WI38 (cell line): ENCODE results near the gene DALRD3.
A peak's percentile ranks its signal among the peaks of the same experiment; 100 is the strongest.

Experiments
- H3K4me3 ChIP-seq: 2 replicates; pipeline ENCODE4 v1.5.1; 2011; ENCODE audit warnings: low read depth, mild to moderate bottlenecking, control low read depth, low read length
- TF ChIP-seq, protein P1 (sequence below): IDR thresholded peaks from 2 replicates; pipeline ENCODE4 v1.5.1; 2012; ENCODE audit warnings: low read depth, mild to moderate bottlenecking, control low read depth, low read length

The DALRD3 gene, protein sequence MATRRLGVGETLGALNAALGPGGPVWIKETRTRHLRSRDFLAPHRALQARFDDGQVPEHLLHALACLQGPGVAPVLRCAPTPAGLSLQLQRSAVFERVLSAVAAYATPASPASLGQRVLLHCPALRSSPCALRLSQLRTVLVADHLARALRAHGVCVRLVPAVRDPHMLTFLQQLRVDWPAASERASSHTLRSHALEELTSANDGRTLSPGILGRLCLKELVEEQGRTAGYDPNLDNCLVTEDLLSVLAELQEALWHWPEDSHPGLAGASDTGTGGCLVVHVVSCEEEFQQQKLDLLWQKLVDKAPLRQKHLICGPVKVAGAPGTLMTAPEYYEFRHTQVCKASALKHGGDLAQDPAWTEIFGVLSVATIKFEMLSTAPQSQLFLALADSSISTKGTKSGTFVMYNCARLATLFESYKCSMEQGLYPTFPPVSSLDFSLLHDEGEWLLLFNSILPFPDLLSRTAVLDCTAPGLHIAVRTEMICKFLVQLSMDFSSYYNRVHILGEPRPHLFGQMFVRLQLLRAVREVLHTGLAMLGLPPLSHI

DNA sequence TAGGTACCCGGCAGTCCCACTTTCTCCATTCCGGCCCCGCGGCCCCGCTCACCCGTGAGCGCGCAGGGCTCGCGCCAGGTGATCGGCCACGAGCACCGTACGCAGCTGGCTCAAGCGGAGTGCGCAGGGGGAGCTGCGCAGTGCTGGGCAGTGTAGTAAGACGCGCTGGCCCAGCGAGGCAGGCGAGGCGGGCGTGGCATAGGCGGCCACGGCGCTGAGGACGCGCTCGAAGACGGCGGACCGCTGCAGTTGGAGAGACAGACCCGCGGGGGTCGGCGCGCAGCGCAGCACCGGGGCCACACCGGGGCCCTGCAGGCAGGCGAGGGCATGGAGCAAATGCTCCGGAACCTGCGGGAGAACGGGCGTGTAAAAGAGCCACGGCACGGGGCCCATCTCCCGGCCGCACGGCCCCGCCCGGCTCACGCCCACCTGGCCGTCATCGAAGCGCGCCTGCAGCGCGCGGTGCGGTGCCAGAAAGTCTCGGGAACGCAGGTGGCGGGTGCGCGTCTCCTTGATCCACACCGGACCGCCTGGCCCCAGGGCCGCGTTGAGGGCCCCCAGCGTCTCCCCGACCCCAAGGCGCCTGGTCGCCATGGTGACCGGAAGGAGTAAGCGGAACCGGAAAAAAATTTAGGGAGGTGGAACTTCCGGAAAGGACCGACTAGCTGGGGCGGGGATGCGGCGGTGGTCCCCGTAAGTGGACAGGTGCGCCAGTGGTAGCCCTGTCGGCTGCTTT is at the start of gene DALRD3:
DALRD3 (minus strand) TSS at position 610 of the 736 bp plus-strand sequence; CDS start at position 594, 16 bp downstream.
- TF ChIP-seq, protein P1, sequence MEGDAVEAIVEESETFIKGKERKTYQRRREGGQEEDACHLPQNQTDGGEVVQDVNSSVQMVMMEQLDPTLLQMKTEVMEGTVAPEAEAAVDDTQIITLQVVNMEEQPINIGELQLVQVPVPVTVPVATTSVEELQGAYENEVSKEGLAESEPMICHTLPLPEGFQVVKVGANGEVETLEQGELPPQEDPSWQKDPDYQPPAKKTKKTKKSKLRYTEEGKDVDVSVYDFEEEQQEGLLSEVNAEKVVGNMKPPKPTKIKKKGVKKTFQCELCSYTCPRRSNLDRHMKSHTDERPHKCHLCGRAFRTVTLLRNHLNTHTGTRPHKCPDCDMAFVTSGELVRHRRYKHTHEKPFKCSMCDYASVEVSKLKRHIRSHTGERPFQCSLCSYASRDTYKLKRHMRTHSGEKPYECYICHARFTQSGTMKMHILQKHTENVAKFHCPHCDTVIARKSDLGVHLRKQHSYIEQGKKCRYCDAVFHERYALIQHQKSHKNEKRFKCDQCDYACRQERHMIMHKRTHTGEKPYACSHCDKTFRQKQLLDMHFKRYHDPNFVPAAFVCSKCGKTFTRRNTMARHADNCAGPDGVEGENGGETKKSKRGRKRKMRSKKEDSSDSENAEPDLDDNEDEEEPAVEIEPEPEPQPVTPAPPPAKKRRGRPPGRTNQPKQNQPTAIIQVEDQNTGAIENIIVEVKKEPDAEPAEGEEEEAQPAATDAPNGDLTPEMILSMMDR, result no peak

DNA sequence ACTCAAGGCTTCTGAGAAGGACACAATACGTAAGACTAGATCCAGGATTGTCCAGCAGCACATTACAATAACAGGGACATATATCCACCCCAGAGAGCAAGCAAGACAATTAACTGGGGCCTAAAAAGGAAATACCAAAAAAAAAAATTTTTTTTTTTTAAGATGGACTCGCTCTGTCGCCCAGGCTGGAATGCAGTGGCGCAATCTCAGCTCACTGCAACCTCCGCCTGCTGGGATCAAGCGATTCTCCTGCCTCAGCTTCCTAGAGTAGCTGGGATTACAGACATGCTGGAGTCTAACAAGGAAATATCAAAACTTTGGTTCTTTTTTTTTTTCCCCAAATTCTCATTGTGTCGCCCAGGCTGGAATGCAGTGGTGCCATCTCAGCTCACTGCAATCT is 39.6 kb upstream of the DALRD3 start:
- no peak overlapping the region for H3K4me3 ChIP-seq
- TF ChIP-seq, protein P1, result no peak

More for the DNA sequence above, at the start of gene DALRD3:
- peak within 1 kb of the TSS; percentile 80 for H3K4me3 ChIP-seq

DNA sequence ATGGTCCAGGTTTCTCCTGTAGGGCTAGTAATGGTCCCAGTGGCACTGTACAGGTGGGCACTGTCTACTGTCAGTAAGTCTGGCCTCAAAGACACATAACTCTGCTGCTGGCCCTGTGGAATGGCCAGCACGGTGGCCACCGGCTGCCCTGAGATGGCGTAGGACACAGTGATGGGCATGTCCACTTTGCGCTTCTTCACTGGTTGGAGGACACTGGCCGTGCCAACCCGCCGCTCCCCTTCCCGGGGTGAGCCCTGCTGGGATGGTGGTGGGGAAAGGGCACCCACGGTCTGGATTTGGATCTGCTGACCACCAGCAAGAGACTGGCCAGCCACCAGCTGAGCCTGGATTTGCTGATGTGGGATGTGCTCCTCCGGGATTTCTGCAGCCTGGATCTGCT is 38.9 kb upstream of the DALRD3 start:
- TF ChIP-seq, protein P1, result no peak
- no peak overlapping the region for H3K4me3 ChIP-seq

DNA sequence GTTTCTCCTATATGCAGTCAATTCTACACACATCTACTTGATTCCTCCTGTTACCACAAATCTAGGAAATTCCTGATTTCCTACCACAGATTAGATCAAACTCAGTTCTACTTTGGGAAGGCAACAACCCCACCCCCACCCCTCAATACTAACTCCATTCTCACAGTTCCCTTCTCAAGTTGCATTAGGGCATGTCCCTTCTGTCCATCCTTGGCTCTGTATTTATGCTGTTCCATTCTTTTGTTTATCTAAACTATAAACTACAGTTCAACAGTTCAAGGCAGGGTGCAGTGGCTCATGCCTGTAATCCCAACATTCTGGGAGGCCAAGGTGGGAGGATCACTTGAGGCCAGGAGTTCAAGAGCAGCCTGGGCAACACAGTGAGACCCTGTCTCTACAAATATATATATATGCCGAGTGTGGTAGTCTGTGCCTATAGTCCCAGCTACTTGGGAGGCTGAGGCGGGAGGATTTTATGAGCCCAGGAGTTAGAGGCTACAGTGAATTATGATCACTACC is 36.0 kb upstream of the DALRD3 start:
- TF ChIP-seq, protein P1, result no peak
- no peak overlapping the region for H3K4me3 ChIP-seq

DNA sequence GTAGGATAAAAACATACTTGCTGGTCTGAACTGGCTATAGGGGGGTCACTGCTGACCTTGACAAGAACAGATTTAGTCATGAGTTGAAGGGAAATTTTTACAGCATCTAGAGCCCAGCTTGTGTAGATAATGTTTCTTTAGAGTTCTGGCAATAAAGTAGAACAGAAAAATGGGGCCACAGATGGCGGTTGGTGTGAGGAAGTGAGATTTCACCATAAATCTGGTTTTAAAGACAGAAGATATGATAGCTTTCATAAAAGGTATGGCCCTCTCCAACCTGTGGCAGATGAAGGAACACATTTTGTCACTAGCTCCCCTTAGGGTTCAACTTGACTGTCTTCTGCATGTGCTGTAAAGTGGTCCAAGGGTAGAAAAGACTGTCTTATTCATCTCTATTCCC is 35.2 kb upstream of the DALRD3 start:
- no peak overlapping the region for H3K4me3 ChIP-seq
- TF ChIP-seq, protein P1, result no peak

DNA sequence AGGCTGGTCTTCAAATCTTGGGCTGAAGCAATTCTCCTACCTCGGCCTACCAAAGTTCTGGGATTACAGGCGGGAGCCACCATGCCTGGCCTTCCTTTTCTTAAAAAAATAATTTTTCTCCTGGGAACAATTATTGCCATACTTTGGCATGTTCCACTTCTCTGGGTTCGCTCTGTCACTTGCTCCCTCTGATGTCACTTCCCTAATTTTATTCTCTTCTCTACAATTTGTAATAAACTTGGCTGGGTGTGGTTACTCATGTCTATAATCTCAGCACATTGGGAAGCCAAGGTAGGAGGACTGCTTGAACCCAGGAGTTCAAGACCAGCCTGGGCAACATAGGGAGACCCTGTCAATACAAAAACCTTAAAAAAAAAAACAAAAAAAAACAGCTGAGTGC is 16.9 kb upstream of the DALRD3 start:
- TF ChIP-seq, protein P1, result no peak

DNA sequence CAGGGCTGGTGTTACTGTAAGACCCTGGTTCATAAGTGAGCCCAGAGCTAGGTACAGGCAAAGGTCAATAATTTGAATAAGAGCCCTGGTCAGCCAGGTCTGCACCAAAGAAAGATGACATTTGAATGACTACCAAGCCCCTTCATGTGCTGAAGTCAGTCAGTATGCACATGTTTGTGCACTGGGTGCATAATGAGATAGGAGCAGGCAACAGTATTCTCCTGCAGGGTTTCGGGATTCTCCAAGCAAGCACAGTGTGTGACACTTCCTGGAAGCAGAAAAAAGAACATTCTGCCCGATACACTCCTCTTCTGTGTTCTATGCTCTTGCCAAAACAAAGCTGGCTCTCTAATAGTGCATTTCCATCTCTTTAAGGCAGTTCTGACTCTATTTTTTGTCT is 16.3 kb upstream of the DALRD3 start:
- TF ChIP-seq, protein P1, result no peak
- no peak overlapping the region for H3K4me3 ChIP-seq

More for the DNA sequence above, 16.9 kb upstream of the DALRD3 start:
- H3K4me3 ChIP-seq, result no peak overlapping the region
